GM19455 (cell line): ENCODE data around the gene CDK17.
"Not testable (repeated sequence)": the region's sequence is repeated elsewhere in the genome, so short reads cannot be mapped to it uniquely, and the experiment has no call there.

Experiments used
- ATAC-seq: cut with Tn5 transposase; IDR thresholded peaks from one replicate; pipeline ENCODE4 v1.9.1; 2021; ENCODE audit not compliant: unreplicated experiment

The CDK17 gene

GRCh38 chr12:96395236-96395635 lies 5.0 kb downstream of the CDK17 start:
- no peak for ATAC-seq

- not testable (repeated sequence) for ATAC-seq
Measured at GRCh38 chr12:96393229-96393628, 7.0 kb downstream of the CDK17 start.

- no peak for ATAC-seq
Measured at GRCh38 chr12:96392397-96392796, 7.8 kb downstream of the CDK17 start.

GRCh38 chr12:96387981-96388380 lies 12.3 kb downstream of the CDK17 start:
- ATAC-seq: no peak

GRCh38 chr12:96386794-96387193 lies 13.4 kb downstream of the CDK17 start:
- no peak for ATAC-seq

GRCh38 chr12:96383991-96384390 lies 16.2 kb downstream of the CDK17 start:
- no peak for ATAC-seq

- ATAC-seq: no peak
Measured at GRCh38 chr12:96383371-96383770, 16.9 kb downstream of the CDK17 start.

- not testable (repeated sequence) for ATAC-seq
Measured at GRCh38 chr12:96379743-96380142, 20.5 kb downstream of the CDK17 start.

GRCh38 chr12:96378319-96378718 lies 21.9 kb downstream of the CDK17 start:
- ATAC-seq: no peak

- no peak for ATAC-seq
Measured at GRCh38 chr12:96376865-96377264, 23.4 kb downstream of the CDK17 start.

- ATAC-seq: peak; percentile 41
Measured at GRCh38 chr12:96375841-96376604, 24.2 kb downstream of the CDK17 start.

- ATAC-seq: no peak
Measured at GRCh38 chr12:96375170-96375569, 25.1 kb downstream of the CDK17 start.

- no peak for ATAC-seq
Measured at GRCh38 chr12:96371790-96372699, 28.2 kb downstream of the CDK17 start.

GRCh38 chr12:96371138-96371789 lies 29.0 kb downstream of the CDK17 start:
- ATAC-seq: no peak

GRCh38 chr12:96368687-96369086 lies 31.6 kb downstream of the CDK17 start:
- no peak for ATAC-seq

GRCh38 chr12:96368233-96368632 lies 32.0 kb downstream of the CDK17 start:
- no peak for ATAC-seq

GRCh38 chr12:96366381-96366654 lies 33.9 kb downstream of the CDK17 start:
- ATAC-seq: no peak

GRCh38 chr12:96365604-96366380 lies 34.4 kb downstream of the CDK17 start:
- no peak for ATAC-seq

GRCh38 chr12:96364092-96364700 lies 36.0 kb downstream of the CDK17 start:
- no peak for ATAC-seq

GRCh38 chr12:96361074-96361473 lies 39.2 kb downstream of the CDK17 start:
- ATAC-seq: no peak

GRCh38 chr12:96360550-96360949 lies 39.7 kb downstream of the CDK17 start:
- no peak for ATAC-seq
